ENCODE data around the gene YPEL1. TPM values are rescaled to one million over a fixed set of nuclear protein-coding genes. Genes with fewer than 3 reads are reported as not detected.
"Not testable (repeated sequence)": the region's sequence is repeated elsewhere in the genome, so short reads cannot be mapped to it uniquely, and the experiment has no call there.

YPEL1 gene
- total RNA-seq, 1 experiment from 2014 or later: 0.07 TPM

DNA sequence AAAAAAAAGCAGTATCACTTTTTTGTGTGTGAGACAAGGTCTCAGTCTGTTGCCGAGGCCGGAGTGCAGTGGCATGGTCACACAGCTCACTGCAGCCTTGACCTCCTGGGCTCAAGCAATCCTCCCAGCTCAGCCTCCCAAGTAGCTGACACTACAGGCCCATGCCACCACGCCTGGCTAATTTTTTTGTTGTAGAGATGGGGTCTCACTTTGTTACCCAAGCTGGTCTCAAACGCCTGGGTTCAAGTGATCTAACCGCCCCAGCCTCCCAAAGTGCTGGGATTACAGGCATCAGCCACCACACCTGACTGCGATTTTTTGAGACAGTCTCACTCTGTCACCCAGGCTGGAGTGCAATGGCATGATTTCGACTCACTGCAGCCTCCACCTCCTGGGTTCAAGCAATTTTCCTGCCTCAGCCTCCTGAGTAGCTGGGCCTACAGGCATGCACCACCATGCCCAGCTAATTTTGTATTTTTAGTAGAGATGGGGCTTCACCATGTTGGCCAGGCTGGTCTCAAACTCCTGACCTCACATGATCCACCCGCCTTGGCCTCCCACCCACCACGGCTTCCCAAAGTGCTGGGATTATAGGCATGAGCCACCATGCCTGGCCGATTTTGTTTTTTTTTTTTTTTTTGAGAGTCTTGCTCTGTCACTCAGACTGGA, 15.3 kb downstream of the YPEL1 start:
- H3K4me3 Mint-ChIP-seq (ENCODE audit: unreplicated experiment); BruUV-seq (replicated peaks); CTCF ChIA-PET; H3K4me1 Mint-ChIP-seq (ENCODE audit: insufficient read depth, unreplicated experiment); H3K27ac Mint-ChIP-seq (ENCODE audit: low read depth, unreplicated experiment); intact Hi-C loops (cut with micrococcal nuclease); H3K27me3 Mint-ChIP-seq (ENCODE audit: insufficient read depth, unreplicated experiment); H3K36me3 Mint-ChIP-seq (ENCODE audit: insufficient read depth, unreplicated experiment); DNase-seq (ENCODE audit: unreplicated experiment); H3K9me3 Mint-ChIP-seq (ENCODE audit: unreplicated experiment): not testable (repeated sequence)
- POLR2A ChIA-PET: interaction anchor here (0.6 to 1.0 kb wide), 2 partner anchors 8 to 248 kb away, joined by 3 read pairs; no protein-coding TSS in a partner anchor

DNA sequence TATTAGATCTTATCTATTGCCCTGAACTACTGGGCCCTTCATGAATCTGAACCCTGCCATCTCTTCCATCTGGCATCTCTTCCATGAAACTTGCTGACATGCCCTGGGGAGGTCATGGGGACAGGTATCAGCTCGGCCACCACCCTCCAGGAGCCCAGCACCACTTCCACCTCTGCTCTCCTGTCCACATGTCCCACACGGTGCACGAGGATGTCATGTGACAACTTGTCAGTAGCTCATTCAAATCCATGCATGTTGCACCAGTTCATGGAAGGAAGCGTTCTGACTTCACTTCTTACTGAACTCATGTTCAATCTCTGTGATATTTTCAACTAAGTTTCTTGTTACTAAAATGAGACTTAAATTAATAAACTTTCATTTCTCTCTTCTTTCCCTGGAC, 16.6 kb downstream of the YPEL1 start:
- CTCF ChIA-PET: no interaction called here
- Mint-ChIP-seq H3K27ac (ENCODE audit: low read depth, unreplicated experiment) (no peak overlapping the region), H3K4me3 (ENCODE audit: unreplicated experiment) (no peak overlapping the region), H3K9me3 (ENCODE audit: unreplicated experiment) (no peaks in the 10 kb centered on the region), H3K27me3 (ENCODE audit: insufficient read depth, unreplicated experiment) (no peaks in the 10 kb centered on the region), H3K36me3 (ENCODE audit: insufficient read depth, unreplicated experiment) (no peaks in the 10 kb centered on the region), H3K4me1 (ENCODE audit: insufficient read depth, unreplicated experiment) (peaks cover 6% of the 10 kb centered on the region)
- no TSS peak for BruUV-seq (replicated peaks)
- intact Hi-C loops (cut with micrococcal nuclease): loop anchor here (10.0 kb wide), 1 partner anchor 326 kb away; no protein-coding TSS in a partner anchor
- POLR2A ChIA-PET: interaction anchor here (1.2 kb wide), 1 partner anchor 11 kb away, joined by 3 read pairs; no protein-coding TSS in a partner anchor
- TF ChIP-seq CTCF (IDR thresholded peaks at IDR 0.05; ENCODE audit: unreplicated experiment): no peak
- DNase-seq (ENCODE audit: unreplicated experiment): no peak

DNA sequence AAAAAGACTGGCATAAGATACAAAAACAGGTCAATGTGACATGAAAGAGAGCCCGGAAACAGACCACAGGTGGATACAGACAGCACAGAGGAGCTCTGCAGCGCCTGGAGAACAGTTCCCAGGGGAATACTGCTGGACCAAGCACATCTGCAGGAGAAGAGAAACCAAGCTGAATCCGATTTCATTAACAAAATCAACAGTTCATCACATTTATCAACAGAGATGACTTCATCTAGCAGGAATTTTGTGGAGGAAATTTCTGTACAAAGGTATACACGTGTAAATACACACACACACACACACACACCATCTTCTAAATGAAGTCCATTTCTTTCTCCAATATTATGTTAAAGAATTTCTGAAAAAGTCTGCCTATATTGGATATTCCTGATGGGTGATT, 17.1 kb downstream of the YPEL1 start:
- Mint-ChIP-seq H3K27me3 (ENCODE audit: insufficient read depth, unreplicated experiment) (no peaks in the 10 kb centered on the region), H3K36me3 (ENCODE audit: insufficient read depth, unreplicated experiment) (no peaks in the 10 kb centered on the region), H3K4me1 (ENCODE audit: insufficient read depth, unreplicated experiment) (peaks cover 8% of the 10 kb centered on the region), H3K9me3 (ENCODE audit: unreplicated experiment) (no peaks in the 10 kb centered on the region), H3K27ac (ENCODE audit: low read depth, unreplicated experiment) (no peak overlapping the region), H3K4me3 (ENCODE audit: unreplicated experiment) (no peak overlapping the region)
- ChIA-PET POLR2A (interaction anchor here (1.2 kb wide), 1 partner anchor 11 kb away, joined by 3 read pairs; no protein-coding TSS in a partner anchor), CTCF (no interaction called here)
- BruUV-seq (replicated peaks): no TSS peak
- intact Hi-C loops (cut with micrococcal nuclease): loop anchor here (10.0 kb wide), 1 partner anchor 326 kb away; no protein-coding TSS in a partner anchor
- no peak for DNase-seq (ENCODE audit: unreplicated experiment)
- no peak for TF ChIP-seq CTCF (IDR thresholded peaks at IDR 0.05; ENCODE audit: unreplicated experiment)

- DNase-seq (ENCODE audit: unreplicated experiment); H3K36me3 Mint-ChIP-seq (ENCODE audit: insufficient read depth, unreplicated experiment); H3K9me3 Mint-ChIP-seq (ENCODE audit: unreplicated experiment); H3K27me3 Mint-ChIP-seq (ENCODE audit: insufficient read depth, unreplicated experiment); POLR2A ChIA-PET; H3K4me3 Mint-ChIP-seq (ENCODE audit: unreplicated experiment); BruUV-seq (replicated peaks); H3K27ac Mint-ChIP-seq (ENCODE audit: low read depth, unreplicated experiment): not testable (repeated sequence)
- intact Hi-C loops (cut with micrococcal nuclease): loop anchor here (10.0 kb wide), 1 partner anchor 328 kb away; no protein-coding TSS in a partner anchor
- H3K4me1 Mint-ChIP-seq (ENCODE audit: insufficient read depth, unreplicated experiment): peaks cover 15% of the 10 kb centered on the region
- CTCF ChIA-PET: interaction anchor here (0.6 kb wide), 1 partner anchor 158 kb away, joined by 4 read pairs; no protein-coding TSS in a partner anchor
Measured at GRCh38 chr22:21716395-21717122, 19.0 kb downstream of the YPEL1 start.

DNA sequence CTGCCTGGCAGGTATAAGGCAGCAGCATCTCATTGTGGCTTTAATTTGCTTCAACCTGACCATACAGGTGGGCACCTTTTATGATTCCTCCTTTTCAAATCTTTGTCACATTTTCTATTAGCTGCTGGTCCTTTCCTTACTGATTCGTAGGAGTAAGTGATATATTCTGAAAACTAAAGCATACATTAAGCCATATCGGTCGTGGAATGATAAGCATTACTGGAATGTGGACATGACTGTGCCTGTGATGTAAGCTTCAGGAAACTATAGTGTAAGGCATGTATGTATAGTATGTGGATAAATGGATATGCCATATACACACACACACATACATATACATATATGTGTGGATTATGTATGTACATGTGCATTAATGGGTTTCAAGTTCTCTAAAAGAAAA, 20.8 kb downstream of the YPEL1 start:
- no TSS peak for BruUV-seq (replicated peaks)
- no peaks in the 10 kb centered on the region for H3K9me3 Mint-ChIP-seq (ENCODE audit: unreplicated experiment)
- H3K4me1 Mint-ChIP-seq (ENCODE audit: insufficient read depth, unreplicated experiment): peaks cover 22% of the 10 kb centered on the region
- no peaks in the 10 kb centered on the region for H3K36me3 Mint-ChIP-seq (ENCODE audit: insufficient read depth, unreplicated experiment)
- no peak for TF ChIP-seq CTCF (IDR thresholded peaks at IDR 0.05; ENCODE audit: unreplicated experiment)
- intact Hi-C loops (cut with micrococcal nuclease): loop anchor here (5.0 to 10.0 kb wide), 2 partner anchors 223 to 330 kb away; no protein-coding TSS in a partner anchor
- no peak overlapping the region for H3K27ac Mint-ChIP-seq (ENCODE audit: low read depth, unreplicated experiment)
- H3K4me3 Mint-ChIP-seq (ENCODE audit: unreplicated experiment): no peak overlapping the region
- no peak for DNase-seq (ENCODE audit: unreplicated experiment)
- CTCF ChIA-PET: interaction anchor here (1.2 to 1.5 kb wide), 2 partner anchors 70 to 222 kb away, joined by 3 to 4 read pairs; no protein-coding TSS in a partner anchor
- POLR2A ChIA-PET: no interaction called here
- no peaks in the 10 kb centered on the region for H3K27me3 Mint-ChIP-seq (ENCODE audit: insufficient read depth, unreplicated experiment)

All from MCF 10A (cell line).